Erythroblast (primary cell): Measurements from ENCODE around the gene HS3ST4.

Experiments
- GATA1 ChIP-seq: IDR thresholded peaks from 2 replicates; pipeline ENCODE4 v1.6.1; 2011; ENCODE audit warnings: low read depth, mild to moderate bottlenecking, control low read depth, low read length, moderate library complexity
- POLR2A ChIP-seq: IDR thresholded peaks from 2 replicates; pipeline ENCODE4 v1.6.1; 2011; ENCODE audit warnings: mild to moderate bottlenecking, low read length

DNA sequence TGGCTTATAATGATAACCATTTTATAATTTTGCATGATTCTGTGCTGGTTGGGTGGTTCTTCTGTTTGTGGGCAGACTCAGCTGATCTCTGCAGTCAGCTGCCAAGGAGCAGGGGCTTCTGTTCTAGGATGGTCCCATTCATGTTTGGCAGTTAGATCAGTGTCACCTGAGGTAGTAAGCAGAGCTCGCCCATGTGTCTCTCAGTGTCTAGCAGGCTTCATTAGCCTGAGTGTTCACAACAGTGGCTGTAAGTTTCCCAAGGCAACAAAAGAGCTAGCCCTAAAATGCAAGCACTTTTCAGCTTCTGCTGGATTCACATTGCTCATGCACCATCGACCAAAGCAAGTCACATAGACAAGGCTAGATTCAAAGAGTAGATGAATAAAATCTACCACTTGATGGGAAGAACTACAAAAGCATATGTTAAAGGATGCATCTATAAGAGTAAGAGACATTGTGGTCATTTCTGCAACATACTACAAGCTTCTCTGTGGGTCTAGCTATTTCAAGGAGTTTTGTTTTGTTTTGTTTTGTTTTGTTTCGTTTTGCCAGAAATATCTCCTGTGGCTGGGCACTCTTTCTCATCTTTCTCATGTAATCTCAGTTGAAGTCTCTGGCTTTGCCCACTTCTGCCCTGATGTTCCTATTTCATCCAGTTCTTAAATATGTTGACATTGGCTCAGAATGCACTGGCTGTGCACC, 180.8 kb downstream of the HS3ST4 start:
- no peak for TF ChIP-seq POLR2A
- no peak for TF ChIP-seq GATA1
